ENCODE measurements around the gene COMMD7.

COMMD7 gene

GRCh38 chr20:32762754-32763201 lies 19.5 kb upstream of the COMMD7 start:
- Histone ChIP-seq H3K27me3 (ENCODE audit: insufficient read depth, low read length, poor library complexity) (no peaks in the 10 kb centered on the region), H2BK5ac (ENCODE audit: low read length) (peak overlapping the region; percentile 54), H3K4ac (ENCODE audit: low read depth, low read length) (peak overlapping the region; percentile 88), H3K36me3 (ENCODE audit: control insufficient read depth, insufficient read depth, low read length) (no peaks in the 10 kb centered on the region), H4K5ac (ENCODE audit: low read length) (no peak overlapping the region), H3K4me3 (ENCODE audit: low read length) (peak overlapping the region; percentile 52), H3K79me1 (ENCODE audit: low read length) (peaks cover 3% of the 10 kb centered on the region), H3K23ac (ENCODE audit: low read length) (peak overlapping the region; percentile 4), H3K9ac (ENCODE audit: low read length) (peak overlapping the region; percentile 71), H2BK120ac (ENCODE audit: low read depth, low read length) (peak overlapping the region; percentile 83), H2BK15ac (replicated peaks; ENCODE audit: low read depth) (no peak overlapping the region), H4K8ac (ENCODE audit: low read depth, low read length) (no peak overlapping the region), H3K79me2 (ENCODE audit: control insufficient read depth, insufficient read depth, low read length) (peaks cover 50% of the 10 kb centered on the region), H3K27ac (ENCODE audit: low read depth, low read length) (peak overlapping the region; percentile 72), H3K18ac (ENCODE audit: low read length) (peak overlapping the region; percentile 98), H2AK5ac (ENCODE audit: low read length) (no peak overlapping the region), H3K56ac (ENCODE audit: low read length) (peak overlapping the region; percentile 88), H3K4me2 (ENCODE audit: low read length) (peak overlapping the region; percentile 66), H3K4me1 (ENCODE audit: control insufficient read depth, low read depth, low read length) (peaks cover 9% of the 10 kb centered on the region)
- WGBS (ENCODE audit: extremely low coverage, insufficient coverage, low lambda C conversion rate), result no CpG with 5 or more reads among the region's 30 CpGs
- peak; percentile 49 for DNase-seq

DNA sequence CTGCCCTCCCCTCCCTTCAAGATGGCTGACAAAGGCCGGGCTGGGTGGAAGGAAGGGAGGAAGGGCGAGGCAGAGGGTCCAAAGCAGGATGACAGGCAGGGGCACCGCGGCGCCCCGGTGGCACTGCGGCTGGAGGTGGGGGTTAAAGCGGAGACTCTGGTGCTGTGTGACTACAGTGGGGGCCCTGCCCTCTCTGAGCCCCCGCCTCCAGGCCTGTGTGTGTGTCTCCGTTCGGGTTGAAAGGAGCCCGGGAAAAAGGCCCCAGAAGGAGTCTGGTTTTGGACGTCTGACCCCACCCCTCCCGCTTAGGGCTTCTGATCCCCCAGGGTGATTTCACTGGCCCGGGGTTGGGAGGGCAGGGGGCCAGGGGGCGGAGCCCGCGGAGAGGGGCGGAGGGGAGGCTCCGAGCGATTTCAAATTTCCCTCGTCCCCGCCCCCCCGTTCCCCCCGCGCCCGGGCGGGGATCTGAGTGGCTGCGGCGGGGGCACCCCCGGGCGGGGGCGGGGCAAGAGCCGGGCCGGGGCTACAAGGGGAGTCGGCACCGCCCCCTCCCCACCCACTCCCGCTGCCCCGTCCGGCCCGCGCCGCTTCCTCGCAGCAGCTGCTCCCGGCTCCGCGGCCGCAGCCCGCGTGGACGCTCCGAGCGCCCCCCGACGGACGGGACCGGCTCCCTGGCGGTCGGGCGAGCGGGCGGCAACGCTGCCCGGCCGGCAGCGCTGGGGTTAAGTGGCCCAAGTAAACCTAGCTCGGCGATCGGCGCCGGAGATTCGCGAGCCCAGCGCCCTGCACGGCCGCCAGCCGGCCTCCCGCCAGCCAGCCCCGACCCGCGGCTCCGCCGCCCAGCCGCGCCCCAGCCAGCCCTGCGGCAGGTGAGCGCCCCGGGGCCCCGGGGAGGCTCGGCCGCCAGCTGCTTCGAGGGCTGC lies 18.8 kb upstream of the COMMD7 start, which contains the start of gene DNMT3B:
Gene DNMT3B, plus strand, starts transcription at position 555 of the 923 bp plus-strand sequence. CDS start 17,939 bp downstream, outside the sequence.
- H3K4me2 ChIP-seq (ENCODE audit: low read length), result peak within 1 kb of the TSS; percentile 68
- no peak within 1 kb of the TSS for H4K8ac ChIP-seq (ENCODE audit: low read depth, low read length)
- H3K36me3 ChIP-seq (ENCODE audit: control insufficient read depth, insufficient read depth, low read length), result no peaks in the 10 kb centered on the region
- H2BK120ac ChIP-seq (ENCODE audit: low read depth, low read length), result peak within 1 kb of the TSS; percentile 83
- H3K27me3 ChIP-seq (ENCODE audit: insufficient read depth, low read length, poor library complexity), result no peaks in the 10 kb centered on the region
- peak within 1 kb of the TSS; percentile 52 for H3K4me3 ChIP-seq (ENCODE audit: low read length)
- peak within 1 kb of the TSS; percentile 8 for H2AK5ac ChIP-seq (ENCODE audit: low read length)
- H2BK15ac ChIP-seq (replicated peaks; ENCODE audit: low read depth), result no peak within 1 kb of the TSS
- H3K79me1 ChIP-seq (ENCODE audit: low read length), result peaks cover 3% of the 10 kb centered on the region
- H2BK5ac ChIP-seq (ENCODE audit: low read length), result peak within 1 kb of the TSS; percentile 86
- peaks cover 43% of the 10 kb centered on the region for H3K79me2 ChIP-seq (ENCODE audit: control insufficient read depth, insufficient read depth, low read length)
- peak within 1 kb of the TSS; percentile 70 for H3K23ac ChIP-seq (ENCODE audit: low read length)
- no CpG with 5 or more reads among the region's 92 CpGs for WGBS (ENCODE audit: extremely low coverage, insufficient coverage, low lambda C conversion rate)
- peaks cover 8% of the 10 kb centered on the region for H3K4me1 ChIP-seq (ENCODE audit: control insufficient read depth, low read depth, low read length)
- peak within 1 kb of the TSS; percentile 96 for H3K56ac ChIP-seq (ENCODE audit: low read length)
- H4K5ac ChIP-seq (ENCODE audit: low read length), result no peak within 1 kb of the TSS
- peak; percentile 96 for DNase-seq
- peak within 1 kb of the TSS; percentile 85 for H3K9ac ChIP-seq (ENCODE audit: low read length)
- peak within 1 kb of the TSS; percentile 98 for H3K18ac ChIP-seq (ENCODE audit: low read length)
- peak within 1 kb of the TSS; percentile 72 for H3K27ac ChIP-seq (ENCODE audit: low read depth, low read length)
- peak within 1 kb of the TSS; percentile 88 for H3K4ac ChIP-seq (ENCODE audit: low read depth, low read length)

GRCh38 chr20:32761417-32761830 lies 18.2 kb upstream of the COMMD7 start:
- Histone ChIP-seq H3K79me2 (ENCODE audit: control insufficient read depth, insufficient read depth, low read length) (peaks cover 37% of the 10 kb centered on the region), H3K4me2 (ENCODE audit: low read length) (peak overlapping the region; percentile 68), H3K4ac (ENCODE audit: low read depth, low read length) (peak overlapping the region; percentile 77), H3K56ac (ENCODE audit: low read length) (peak overlapping the region; percentile 96), H3K4me3 (ENCODE audit: low read length) (no peak overlapping the region), H2BK5ac (ENCODE audit: low read length) (no peak overlapping the region), H2AK5ac (ENCODE audit: low read length) (peak overlapping the region; percentile 8), H3K23ac (ENCODE audit: low read length) (no peak overlapping the region), H3K27ac (ENCODE audit: low read depth, low read length) (no peak overlapping the region), H2BK15ac (replicated peaks; ENCODE audit: low read depth) (no peak overlapping the region), H3K4me1 (ENCODE audit: control insufficient read depth, low read depth, low read length) (peaks cover 8% of the 10 kb centered on the region), H3K18ac (ENCODE audit: low read length) (peak overlapping the region; percentile 51), H2BK120ac (ENCODE audit: low read depth, low read length) (no peak overlapping the region), H3K36me3 (ENCODE audit: control insufficient read depth, insufficient read depth, low read length) (no peaks in the 10 kb centered on the region), H4K5ac (ENCODE audit: low read length) (no peak overlapping the region), H3K27me3 (ENCODE audit: insufficient read depth, low read length, poor library complexity) (no peaks in the 10 kb centered on the region), H3K79me1 (ENCODE audit: low read length) (peaks cover 3% of the 10 kb centered on the region), H4K8ac (ENCODE audit: low read depth, low read length) (no peak overlapping the region), H3K9ac (ENCODE audit: low read length) (peak overlapping the region; percentile 85)
- no peak for DNase-seq
- no CpG with 5 or more reads among the region's 6 CpGs for WGBS (ENCODE audit: extremely low coverage, insufficient coverage, low lambda C conversion rate)

DNA sequence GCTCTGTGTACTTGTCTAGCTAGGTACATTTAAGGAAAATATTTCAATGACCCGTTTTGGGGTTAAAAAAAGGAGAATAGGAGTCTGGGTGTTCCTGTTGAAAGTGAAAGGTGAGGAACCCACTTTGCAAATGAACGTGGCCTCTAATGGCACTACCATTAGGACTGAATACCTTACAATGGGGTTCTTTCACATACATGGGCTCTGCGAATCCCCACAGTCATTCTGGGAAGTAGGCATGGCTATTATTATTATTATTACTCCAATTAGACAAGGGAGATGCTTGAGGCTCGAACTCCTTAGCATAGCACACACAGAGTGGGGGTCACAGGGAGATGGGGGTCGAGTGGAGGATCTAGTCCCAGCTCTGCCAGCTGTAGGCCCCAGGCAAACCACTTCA lies 12.9 kb upstream of the COMMD7 start:
- Histone ChIP-seq H3K4ac (ENCODE audit: low read depth, low read length) (no peak overlapping the region), H2BK120ac (ENCODE audit: low read depth, low read length) (no peak overlapping the region), H4K8ac (ENCODE audit: low read depth, low read length) (no peak overlapping the region), H3K4me3 (ENCODE audit: low read length) (no peak overlapping the region), H3K27ac (ENCODE audit: low read depth, low read length) (no peak overlapping the region), H3K79me2 (ENCODE audit: control insufficient read depth, insufficient read depth, low read length) (no peaks in the 10 kb centered on the region), H3K36me3 (ENCODE audit: control insufficient read depth, insufficient read depth, low read length) (no peaks in the 10 kb centered on the region), H3K4me2 (ENCODE audit: low read length) (no peak overlapping the region), H3K18ac (ENCODE audit: low read length) (no peak overlapping the region), H4K5ac (ENCODE audit: low read length) (no peak overlapping the region), H3K4me1 (ENCODE audit: control insufficient read depth, low read depth, low read length) (peaks cover 7% of the 10 kb centered on the region), H3K79me1 (ENCODE audit: low read length) (no peaks in the 10 kb centered on the region), H2AK5ac (ENCODE audit: low read length) (no peak overlapping the region), H3K27me3 (ENCODE audit: insufficient read depth, low read length, poor library complexity) (no peaks in the 10 kb centered on the region), H3K23ac (ENCODE audit: low read length) (no peak overlapping the region), H3K56ac (ENCODE audit: low read length) (no peak overlapping the region), H2BK15ac (replicated peaks; ENCODE audit: low read depth) (no peak overlapping the region), H3K9ac (ENCODE audit: low read length) (no peak overlapping the region), H2BK5ac (ENCODE audit: low read length) (no peak overlapping the region)
- no peak for DNase-seq
- WGBS (ENCODE audit: extremely low coverage, insufficient coverage, low lambda C conversion rate), result no CpG with 5 or more reads among the region's 5 CpGs

DNA sequence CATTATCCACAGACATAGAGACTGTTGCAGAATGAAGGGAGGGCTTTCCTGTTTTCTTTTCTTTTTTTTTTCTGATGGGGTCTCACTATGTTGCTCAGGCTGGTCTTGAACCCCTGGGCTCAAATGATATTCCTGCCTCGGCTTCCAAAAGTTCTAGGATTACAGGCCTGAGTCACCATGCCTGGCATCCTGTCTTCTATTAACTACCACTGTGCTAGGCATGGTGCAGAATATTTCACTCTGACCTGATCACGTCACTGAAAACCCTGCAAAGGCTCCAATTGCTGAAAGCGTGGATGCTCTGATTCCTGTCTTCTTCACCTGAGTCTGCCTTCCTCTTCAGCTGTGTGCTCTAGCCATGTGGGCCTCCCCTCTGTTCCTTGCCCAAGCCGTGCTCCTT lies 10.5 kb upstream of the COMMD7 start:
- Histone ChIP-seq H3K4me1 (ENCODE audit: control insufficient read depth, low read depth, low read length) (peaks cover 6% of the 10 kb centered on the region), H2BK5ac (ENCODE audit: low read length) (no peak overlapping the region), H3K4me3 (ENCODE audit: low read length) (no peak overlapping the region), H3K9ac (ENCODE audit: low read length) (no peak overlapping the region), H3K79me1 (ENCODE audit: low read length) (no peaks in the 10 kb centered on the region), H3K36me3 (ENCODE audit: control insufficient read depth, insufficient read depth, low read length) (no peaks in the 10 kb centered on the region), H3K27me3 (ENCODE audit: insufficient read depth, low read length, poor library complexity) (no peaks in the 10 kb centered on the region), H3K4me2 (ENCODE audit: low read length) (no peak overlapping the region), H2AK5ac (ENCODE audit: low read length) (no peak overlapping the region), H2BK15ac (replicated peaks; ENCODE audit: low read depth) (no peak overlapping the region), H3K23ac (ENCODE audit: low read length) (no peak overlapping the region), H4K5ac (ENCODE audit: low read length) (no peak overlapping the region), H2BK120ac (ENCODE audit: low read depth, low read length) (no peak overlapping the region), H4K8ac (ENCODE audit: low read depth, low read length) (no peak overlapping the region), H3K18ac (ENCODE audit: low read length) (no peak overlapping the region), H3K27ac (ENCODE audit: low read depth, low read length) (no peak overlapping the region), H3K79me2 (ENCODE audit: control insufficient read depth, insufficient read depth, low read length) (no peaks in the 10 kb centered on the region), H3K4ac (ENCODE audit: low read depth, low read length) (no peak overlapping the region), H3K56ac (ENCODE audit: low read length) (peak overlapping the region; percentile 59)
- no CpG with 5 or more reads among the region's 4 CpGs for WGBS (ENCODE audit: extremely low coverage, insufficient coverage, low lambda C conversion rate)
- no peak for DNase-seq

Data from mesendoderm (in vitro differentiated cells).